Fibroblast of lung (primary cell): ENCODE results near the gene ZCCHC7. TPM values are rescaled to one million over a fixed set of nuclear protein-coding genes. Genes with fewer than 3 reads are reported as not detected.
A peak's percentile ranks its signal among the peaks of the same experiment; 100 is the strongest.
"Not testable (repeated sequence)": the region's sequence is repeated elsewhere in the genome, so short reads cannot be mapped to it uniquely, and the experiment has no call there.

Experiments
- DNase-seq, 2 donors: peaks; one replicate each; pipeline versions ENCODE4 v3.0.0 to v3.0.0-alpha.2; 2010; ENCODE audit warnings: low read depth in 2 of 2
- H2AFZ ChIP-seq: 2 replicates; pipeline ENCODE4 v1.5.1; 2012; ENCODE audit warnings: low read length, control low read depth, inconsistent platforms
- H3K27ac ChIP-seq: 2 replicates; pipeline ENCODE4 v1.5.1; 2011; ENCODE audit warnings: low read length, control low read depth; ENCODE audit not compliant: insufficient read depth
- H3K27me3 ChIP-seq: 2 replicates; pipeline ENCODE4 v1.5.1; 2011; ENCODE audit warnings: mild to moderate bottlenecking, low read length; ENCODE audit not compliant: control insufficient read depth, insufficient read depth
- H3K36me3 ChIP-seq: 2 replicates; pipeline ENCODE4 v1.5.1; 2011; ENCODE audit warnings: low read length; ENCODE audit not compliant: control insufficient read depth, insufficient read depth
- H3K4me1 ChIP-seq: 2 replicates; pipeline ENCODE4 v1.5.1; 2011; ENCODE audit warnings: low read length; ENCODE audit not compliant: control insufficient read depth, insufficient read depth; ENCODE audit errors: extremely low read depth
- H3K4me2 ChIP-seq: 2 replicates; pipeline ENCODE4 v1.5.1; 2011; ENCODE audit warnings: low read length, control low read depth; ENCODE audit not compliant: insufficient read depth; ENCODE audit errors: extremely low read depth
- H3K4me3 ChIP-seq, 4 experiments: fragments of 200-600 bp in 1 of 4; sonication (generic) in 1 of 4; replicated peaks in 1 of 4; 2 replicates each; pipeline ENCODE4 v1.5.1; 2011 to 2016; ENCODE audit warnings: low read length in 4 of 4, low read depth in 3 of 4, mild to moderate bottlenecking in 3 of 4, control low read depth in 2 of 4, inconsistent platforms in 1 of 4, mixed read lengths in 1 of 4; ENCODE audit not compliant: insufficient read depth in 1 of 4; ENCODE audit errors: control extremely low read depth in 1 of 4
- H3K79me2 ChIP-seq: 2 replicates; pipeline ENCODE4 v1.5.1; 2012; ENCODE audit warnings: mild to moderate bottlenecking, low read length, inconsistent platforms; ENCODE audit not compliant: control insufficient read depth, insufficient read depth
- H3K9ac ChIP-seq: 2 replicates; pipeline ENCODE4 v1.5.1; 2011; ENCODE audit warnings: mild to moderate bottlenecking, low read length, control low read depth; ENCODE audit not compliant: insufficient read depth
- H3K9me3 ChIP-seq: 2 replicates; pipeline ENCODE4 v1.5.1; 2012; ENCODE audit warnings: low read depth, low read length; ENCODE audit not compliant: control insufficient read depth, insufficient read depth
- H4K20me1 ChIP-seq: 2 replicates; pipeline ENCODE4 v1.5.1; 2011; ENCODE audit warnings: low read length; ENCODE audit not compliant: control insufficient read depth, insufficient read depth; ENCODE audit errors: extremely low read depth
- EZH2 ChIP-seq: IDR thresholded peaks from 2 replicates; pipeline ENCODE4 v1.5.1; 2012; ENCODE audit warnings: low read length, control low read depth, mild to moderate bottlenecking; ENCODE audit errors: missing control alignments
- polyA plus RNA-seq, 2 donors: library from polyadenylated mRNA; depleted of rRNA in 1 of 2; stranded (reverse) in 1 of 2; unstranded in 1 of 2; fragments of >200 nt; gene quantifications; 2 replicates each; pipeline ENCODE4 v1.2.1, GENCODE V29; 2011 to 2012; ENCODE audit warnings: missing spikeins in 1 of 2
- total RNA-seq: library from RNA; depleted of rRNA; stranded (reverse); fragments of >200 nt; gene quantifications from 2 replicates; pipeline ENCODE4 v1.2.1, GENCODE V29; 2014
- TF ChIP-seq, protein P1 (sequence below), 2 donors: IDR thresholded peaks in 1 of 2; conservative IDR thresholded peaks in 1 of 2; 1 replicate in 1 of 2; 2 replicates in 1 of 2; pipeline ENCODE4 v1.5.1; 2011 to 2012; ENCODE audit warnings: low read length in 2 of 2, control low read depth in 1 of 2, inconsistent platforms in 1 of 2, low read depth in 1 of 2, mild to moderate bottlenecking in 1 of 2

ZCCHC7 gene
- total and polyA plus RNA-seq, 2 donors (not counting 1 experiment from before 2014, with no cell fraction given) = 15.0 to 23.8 TPM

DNA sequence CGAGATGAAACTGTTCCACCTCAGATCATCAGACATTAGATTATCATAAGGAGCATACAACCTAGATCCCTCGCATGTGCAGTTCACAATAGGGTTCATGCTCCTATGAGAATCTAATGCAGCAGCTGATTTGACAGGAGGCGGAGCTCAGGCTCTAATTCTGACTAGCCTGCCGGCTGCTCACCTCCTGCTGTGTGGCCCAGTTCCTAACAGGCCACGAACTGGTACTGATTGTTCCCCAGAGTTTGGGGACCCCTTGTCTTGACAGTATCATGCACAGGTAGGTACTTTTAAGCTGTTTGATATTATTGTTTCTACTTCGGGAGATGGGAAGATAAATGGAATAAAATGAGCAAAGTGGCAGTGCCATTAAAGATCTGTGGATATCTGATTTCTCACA is 66.9 kb downstream of the ZCCHC7 start:
- H3K36me3 ChIP-seq = no peaks in the 10 kb centered on the region
- TF ChIP-seq, protein P1, sequence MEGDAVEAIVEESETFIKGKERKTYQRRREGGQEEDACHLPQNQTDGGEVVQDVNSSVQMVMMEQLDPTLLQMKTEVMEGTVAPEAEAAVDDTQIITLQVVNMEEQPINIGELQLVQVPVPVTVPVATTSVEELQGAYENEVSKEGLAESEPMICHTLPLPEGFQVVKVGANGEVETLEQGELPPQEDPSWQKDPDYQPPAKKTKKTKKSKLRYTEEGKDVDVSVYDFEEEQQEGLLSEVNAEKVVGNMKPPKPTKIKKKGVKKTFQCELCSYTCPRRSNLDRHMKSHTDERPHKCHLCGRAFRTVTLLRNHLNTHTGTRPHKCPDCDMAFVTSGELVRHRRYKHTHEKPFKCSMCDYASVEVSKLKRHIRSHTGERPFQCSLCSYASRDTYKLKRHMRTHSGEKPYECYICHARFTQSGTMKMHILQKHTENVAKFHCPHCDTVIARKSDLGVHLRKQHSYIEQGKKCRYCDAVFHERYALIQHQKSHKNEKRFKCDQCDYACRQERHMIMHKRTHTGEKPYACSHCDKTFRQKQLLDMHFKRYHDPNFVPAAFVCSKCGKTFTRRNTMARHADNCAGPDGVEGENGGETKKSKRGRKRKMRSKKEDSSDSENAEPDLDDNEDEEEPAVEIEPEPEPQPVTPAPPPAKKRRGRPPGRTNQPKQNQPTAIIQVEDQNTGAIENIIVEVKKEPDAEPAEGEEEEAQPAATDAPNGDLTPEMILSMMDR (conservative IDR thresholded peaks at IDR 0.05 in 1 of 2, IDR thresholded peaks at IDR 0.05 in 1 of 2; ENCODE audit: low read depth in 1 of 2, low read length in 2 of 2) = no peak
- TF ChIP-seq EZH2 = no peak
- no peaks in the 10 kb centered on the region for H3K9me3 ChIP-seq
- H3K79me2 ChIP-seq = no peaks in the 10 kb centered on the region
- no peak overlapping the region for H3K4me3 ChIP-seq
- DNase-seq = no peak
- H3K4me2 ChIP-seq = no peak overlapping the region
- no peaks in the 10 kb centered on the region for H4K20me1 ChIP-seq
- no peak overlapping the region for H2AFZ ChIP-seq
- H3K9ac ChIP-seq = no peak overlapping the region
- peaks cover 3% of the 10 kb centered on the region for H3K4me1 ChIP-seq
- H3K27ac ChIP-seq = no peak overlapping the region
- no peaks in the 10 kb centered on the region for H3K27me3 ChIP-seq

DNA sequence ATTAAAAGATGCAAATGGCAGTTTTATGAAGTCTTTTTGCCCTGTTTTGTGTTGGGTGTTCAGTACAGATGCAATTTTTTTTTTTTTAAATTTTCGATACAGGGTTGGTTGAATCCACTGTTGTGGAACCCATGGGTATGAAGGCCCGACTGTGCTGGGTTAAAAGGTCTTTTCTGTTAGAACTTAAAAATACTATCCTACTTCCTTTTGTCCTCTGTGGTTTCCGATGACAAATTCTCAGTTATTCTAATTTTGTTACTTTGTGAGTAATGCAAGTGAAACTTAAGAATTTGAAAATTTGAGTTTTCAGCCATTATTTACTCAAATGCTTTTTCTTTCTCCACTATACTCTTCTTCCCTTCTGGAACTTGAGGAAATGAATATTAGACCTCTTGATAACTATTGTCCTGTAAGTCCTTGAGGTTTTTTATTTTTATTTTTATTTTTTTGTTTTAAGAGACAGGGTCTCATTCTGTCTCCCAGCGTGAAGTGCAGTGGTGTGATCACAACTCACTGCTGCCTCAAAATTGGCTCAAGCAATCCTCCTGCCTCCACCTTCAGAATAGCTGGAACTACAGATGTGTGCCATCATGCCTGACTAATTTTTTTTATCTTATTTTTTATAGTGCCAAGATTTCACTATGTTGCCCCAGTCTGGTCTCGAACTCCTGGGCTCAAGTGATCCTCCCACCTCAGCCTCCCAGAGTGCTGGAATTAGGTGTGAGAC is 67.5 kb downstream of the ZCCHC7 start:
- Histone ChIP-seq H3K79me2 (no peaks in the 10 kb centered on the region), H2AFZ (no peak overlapping the region), H3K9me3 (no peaks in the 10 kb centered on the region), H3K4me1 (peaks cover 3% of the 10 kb centered on the region), H3K4me3 (no peak overlapping the region), H3K27me3 (no peaks in the 10 kb centered on the region), H3K4me2 (no peak overlapping the region), H3K9ac (no peak overlapping the region), H3K27ac (no peak overlapping the region), H4K20me1 (no peaks in the 10 kb centered on the region), H3K36me3 (no peaks in the 10 kb centered on the region)
- peak in 1 of 2 donors; percentile 45 for DNase-seq
- TF ChIP-seq EZH2 = no peak
- TF ChIP-seq, protein P1 (conservative IDR thresholded peaks at IDR 0.05 in 1 of 2, IDR thresholded peaks at IDR 0.05 in 1 of 2; ENCODE audit: low read depth in 1 of 2, low read length in 2 of 2) = no peak

DNA sequence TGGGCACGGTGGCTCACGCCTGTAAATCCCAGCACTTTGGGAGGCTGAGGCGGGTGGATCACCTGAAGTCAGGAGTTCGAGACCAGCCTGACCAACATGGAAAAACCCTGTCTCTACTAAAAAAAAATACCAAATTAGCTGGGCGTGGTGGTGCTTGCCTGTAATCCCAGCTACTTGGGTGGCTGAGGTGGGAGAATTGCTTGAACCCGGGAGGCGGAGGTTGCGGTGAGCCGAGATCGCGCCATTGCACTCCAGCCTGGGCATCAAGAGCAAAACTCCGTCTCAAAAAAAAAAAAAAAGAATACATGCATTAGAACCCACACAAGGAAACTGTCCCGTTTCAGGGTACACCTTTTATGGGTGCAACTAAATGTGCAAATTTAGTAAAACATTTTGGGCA is 70.4 kb downstream of the ZCCHC7 start:
- H3K4me1 ChIP-seq, H2AFZ ChIP-seq, H3K79me2 ChIP-seq, H3K27ac ChIP-seq, H3K27me3 ChIP-seq, H3K9ac ChIP-seq, H3K4me3 ChIP-seq, H3K4me2 ChIP-seq, H3K9me3 ChIP-seq, H4K20me1 ChIP-seq, DNase-seq, H3K36me3 ChIP-seq: not testable (repeated sequence)
